ENCODE data around the gene ASTN2. TPM values are rescaled to one million over a fixed set of nuclear protein-coding genes. Genes with fewer than 3 reads are reported as not detected.
"Not testable (repeated sequence)": the region's sequence is repeated elsewhere in the genome, so short reads cannot be mapped to it uniquely, and the experiment has no call there.

ASTN2 gene
- total and polyA plus RNA-seq, 3 donors from 2014 or later = 55.7 to 157 (median 117) TPM

DNA sequence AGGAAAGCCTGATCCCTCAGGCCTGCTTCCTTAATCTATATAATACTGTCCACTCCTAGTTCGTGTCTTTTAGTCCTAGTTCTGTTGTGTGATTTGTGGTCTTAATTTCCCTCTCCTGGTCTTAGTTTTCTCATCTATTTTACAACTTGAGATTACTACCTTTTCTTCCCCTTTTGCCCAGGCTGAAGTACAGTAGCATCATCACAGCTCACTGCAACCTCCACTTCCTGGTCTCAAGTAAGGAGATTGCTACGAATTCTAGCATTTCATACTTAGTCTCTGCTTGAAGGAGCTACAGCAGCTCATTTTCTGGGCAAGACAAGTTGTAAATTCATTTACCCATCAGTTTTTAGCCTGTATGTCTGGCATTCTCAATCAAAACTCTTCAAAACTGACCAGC is 722.2 kb downstream of the ASTN2 start:
- DNase-seq = no peak
- no peak overlapping the region for H3K4me3 ChIP-seq
- no peaks in the 10 kb centered on the region for H3K36me3 ChIP-seq (ENCODE audit: low read depth, missing control alignments)
- intact Hi-C loops (cut with DNase I; ENCODE audit: low total_unique reads) = no loop called here
- no peaks in the 10 kb centered on the region for H3K27me3 ChIP-seq
- no peak overlapping the region for H3K27ac ChIP-seq
- no peaks in the 10 kb centered on the region for H3K4me1 ChIP-seq
- 74 to 82% methylated on average over 2 of the region's 2 CpGs for WGBS, 2 donors
- H3K9me3 ChIP-seq = no peaks in the 10 kb centered on the region
- TF ChIP-seq POLR2A (IDR thresholded peaks at IDR 0.05) = no peak
- no peak for TF ChIP-seq CTCF (IDR thresholded peaks at IDR 0.05)

DNA sequence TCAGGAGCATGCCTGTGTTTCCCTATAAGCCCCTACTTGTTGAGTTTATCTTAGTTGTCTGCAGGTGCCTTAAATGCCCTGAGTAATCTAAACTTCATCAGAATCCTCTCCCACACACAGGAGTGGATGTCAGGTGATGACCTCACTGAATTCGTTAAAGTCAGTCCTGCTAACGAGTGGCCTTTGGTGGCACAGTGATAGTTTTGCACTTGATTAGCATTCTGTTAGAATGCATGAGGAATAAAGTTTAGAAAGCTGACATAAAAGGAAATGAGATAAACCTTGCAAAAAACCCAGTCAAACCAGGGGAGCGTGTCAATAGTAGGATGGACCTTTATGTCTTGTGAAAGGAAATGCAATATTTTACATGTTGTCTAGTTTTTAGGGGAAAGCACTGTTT is 723.2 kb downstream of the ASTN2 start:
- intact Hi-C loops (cut with DNase I; ENCODE audit: low total_unique reads) = no loop called here
- WGBS, 2 donors = 74 to 77% methylated on average over 3 of the region's 3 CpGs
- DNase-seq = no peak
- Histone ChIP-seq H3K27ac (no peak overlapping the region), H3K27me3 (no peaks in the 10 kb centered on the region), H3K4me1 (no peaks in the 10 kb centered on the region), H3K4me3 (no peak overlapping the region), H3K36me3 (ENCODE audit: low read depth, missing control alignments) (no peaks in the 10 kb centered on the region), H3K9me3 (no peaks in the 10 kb centered on the region)
- TF ChIP-seq POLR2A (IDR thresholded peaks at IDR 0.05) = no peak
- TF ChIP-seq CTCF (IDR thresholded peaks at IDR 0.05) = no peak

- H3K4me1 ChIP-seq; H3K4me3 ChIP-seq; H3K27ac ChIP-seq; H3K36me3 ChIP-seq (ENCODE audit: low read depth, missing control alignments); DNase-seq; H3K9me3 ChIP-seq; intact Hi-C loops (cut with DNase I; ENCODE audit: low total_unique reads); H3K27me3 ChIP-seq: not testable (repeated sequence)
These were observed 724.1 kb downstream of the ASTN2 start for GRCh38 chr9:116690805-116691204.

DNA sequence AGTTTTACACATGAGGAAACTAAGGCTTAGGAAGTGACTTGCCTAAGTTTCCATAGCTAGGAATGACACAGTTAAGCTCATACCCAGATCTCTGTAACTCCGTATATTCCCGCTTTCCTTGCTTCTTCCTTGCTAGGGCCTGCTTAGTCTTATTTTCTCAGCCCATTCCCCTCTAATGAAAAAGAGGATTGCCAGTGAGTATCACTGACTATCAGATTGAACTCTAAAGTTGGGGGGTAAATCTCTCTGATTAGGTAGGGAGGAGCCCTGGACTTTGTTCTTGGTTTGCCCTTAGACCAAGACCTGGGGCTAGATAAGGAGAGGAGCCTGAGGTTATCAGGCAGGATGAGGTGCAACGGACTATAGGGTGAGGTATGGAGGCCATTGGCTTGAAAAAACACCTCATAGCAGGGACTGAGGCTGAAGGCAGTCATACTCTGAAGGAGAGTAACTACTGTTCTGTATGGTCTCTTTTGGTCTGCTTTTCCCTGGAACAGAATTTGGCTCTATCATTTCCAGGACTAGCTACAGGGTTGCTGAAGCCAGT is 725.3 kb downstream of the ASTN2 start:
- no peak overlapping the region for H3K4me3 ChIP-seq
- intact Hi-C loops (cut with DNase I; ENCODE audit: low total_unique reads) = no loop called here
- no peaks in the 10 kb centered on the region for H3K27me3 ChIP-seq
- TF ChIP-seq CTCF (IDR thresholded peaks at IDR 0.05) (no peak), POLR2A (IDR thresholded peaks at IDR 0.05) (no peak)
- no peaks in the 10 kb centered on the region for H3K36me3 ChIP-seq (ENCODE audit: low read depth, missing control alignments)
- 91 to 94% methylated on average over 3 of the region's 3 CpGs for WGBS, 2 donors
- no peak for DNase-seq
- no peak overlapping the region for H3K27ac ChIP-seq
- H3K9me3 ChIP-seq = no peaks in the 10 kb centered on the region
- H3K4me1 ChIP-seq = no peaks in the 10 kb centered on the region

DNA sequence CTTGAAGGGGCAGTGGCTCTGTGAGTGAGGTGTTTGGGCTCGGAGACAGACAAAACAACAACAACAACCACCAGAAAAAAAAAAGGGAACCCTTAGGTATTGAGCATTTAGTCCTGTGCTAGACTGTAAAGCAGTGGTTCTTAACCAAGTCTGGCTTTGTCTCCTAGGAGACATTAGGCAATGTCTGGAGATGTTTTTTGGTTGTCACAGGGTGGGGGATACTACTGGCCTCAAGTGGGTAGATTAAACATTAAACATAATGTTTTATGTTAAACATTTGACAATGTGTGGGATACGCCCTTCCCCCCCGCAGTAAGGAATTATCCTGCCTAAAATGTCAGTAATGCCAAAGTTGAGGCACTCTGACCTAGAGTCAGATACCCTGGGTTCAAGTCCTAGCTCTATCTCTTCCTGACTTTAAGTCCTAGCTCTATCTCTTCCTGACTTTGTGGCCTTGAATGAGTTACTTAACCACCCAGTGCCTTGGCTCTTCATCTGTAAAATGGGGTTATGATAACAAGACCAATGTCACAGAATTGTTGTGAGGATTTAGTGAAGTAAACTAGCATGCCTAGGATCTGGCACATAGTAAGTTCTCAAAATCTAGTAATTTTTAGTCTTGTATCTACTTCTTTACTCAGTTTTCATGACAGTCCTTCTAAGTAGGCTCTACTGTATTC is 725.9 kb downstream of the ASTN2 start:
- TF ChIP-seq CTCF (IDR thresholded peaks at IDR 0.05) (no peak), POLR2A (IDR thresholded peaks at IDR 0.05) (no peak)
- 72 to 91% methylated on average over 3 of the region's 3 CpGs for WGBS, 2 donors
- Histone ChIP-seq H3K4me3 (no peak overlapping the region), H3K27me3 (no peaks in the 10 kb centered on the region), H3K9me3 (no peaks in the 10 kb centered on the region), H3K4me1 (no peaks in the 10 kb centered on the region), H3K36me3 (ENCODE audit: low read depth, missing control alignments) (no peaks in the 10 kb centered on the region), H3K27ac (no peak overlapping the region)
- DNase-seq = no peak
- intact Hi-C loops (cut with DNase I; ENCODE audit: low total_unique reads) = no loop called here

Measured in testis (tissue), 3 donors.